GM18873 (cell line): Measurements from ENCODE around the gene WFDC2.
"Not testable (repeated sequence)": the region's sequence is repeated elsewhere in the genome, so short reads cannot be mapped to it uniquely, and the experiment has no call there.

Source experiments
- ATAC-seq: cut with Tn5 transposase; IDR thresholded peaks from one replicate; pipeline ENCODE4 v1.9.1; 2021; ENCODE audit warnings: mild to moderate bottlenecking, moderate library complexity, moderate number of reproducible peaks; ENCODE audit not compliant: unreplicated experiment, low FRiP score

WFDC2 gene

GRCh38 chr20:45450097-45450818, 19.3 kb upstream of the WFDC2 start:
- no peak for ATAC-seq

- no peak for ATAC-seq
Measured at GRCh38 chr20:45452238-45452637, 17.3 kb upstream of the WFDC2 start.

- ATAC-seq: no peak
Measured at GRCh38 chr20:45452772-45453691, 16.5 kb upstream of the WFDC2 start.

GRCh38 chr20:45456632-45457031, 12.9 kb upstream of the WFDC2 start:
- ATAC-seq: no peak

- ATAC-seq: no peak
Measured at GRCh38 chr20:45459606-45460005, 9.9 kb upstream of the WFDC2 start.

- ATAC-seq: no peak
Measured at GRCh38 chr20:45461225-45461624, 8.3 kb upstream of the WFDC2 start.

GRCh38 chr20:45462711-45463509, 6.6 kb upstream of the WFDC2 start:
- no peak for ATAC-seq

- no peak for ATAC-seq
Measured at GRCh38 chr20:45463709-45464108, 5.8 kb upstream of the WFDC2 start.

- no peak for ATAC-seq
Measured at GRCh38 chr20:45465491-45466266, 3.9 kb upstream of the WFDC2 start.

- no peak for ATAC-seq
Measured at GRCh38 chr20:45467172-45467571, 2.4 kb upstream of the WFDC2 start.

GRCh38 chr20:45467861-45468260, 1.7 kb upstream of the WFDC2 start:
- no peak for ATAC-seq

GRCh38 chr20:45470262-45470931, 844 bp downstream of the WFDC2 start:
- ATAC-seq: peak; percentile 57

- peak; percentile 11 for ATAC-seq
Measured at GRCh38 chr20:45470937-45471336, 1.4 kb downstream of the WFDC2 start.

- not testable (repeated sequence) for ATAC-seq
Measured at GRCh38 chr20:45472286-45472685, 2.7 kb downstream of the WFDC2 start.

- ATAC-seq: not testable (repeated sequence)
Measured at GRCh38 chr20:45477530-45478148, 8.1 kb downstream of the WFDC2 start.

- no peak for ATAC-seq
Measured at GRCh38 chr20:45479822-45480221, 10.3 kb downstream of the WFDC2 start.

- ATAC-seq: no peak
Measured at GRCh38 chr20:45484676-45485075, 15.1 kb downstream of the WFDC2 start.

GRCh38 chr20:45485388-45485787, 15.8 kb downstream of the WFDC2 start:
- ATAC-seq: no peak

GRCh38 chr20:45487231-45487635, 17.7 kb downstream of the WFDC2 start:
- ATAC-seq: no peak
